GM13977 (cell line): ENCODE data around the gene UQCRHL.
"Not testable (repeated sequence)": the region's sequence is repeated elsewhere in the genome, so short reads cannot be mapped to it uniquely, and the experiment has no call there.

ENCODE experiments used
- DNase-seq: peaks from one replicate; pipeline ENCODE4 v3.0.0; 2012; ENCODE audit warnings: low spot score
- in situ Hi-C: fragments of 300-500 bp; cut with MboI; formaldehyde crosslinking; loops from one replicate; pipeline ENCODE4 v1.12.0; 2022; ENCODE audit warnings: low sequenced_read_pairs, low pct_unique_long_range_greater_than_20kb, mixed read lengths, inconsistent platforms; ENCODE audit not compliant: unreplicated experiment
- TF ChIP-seq, protein P1 (sequence below): IDR thresholded peaks from 2 replicates; pipeline ENCODE4 v1.5.1; 2012; ENCODE audit warnings: mild to moderate bottlenecking, control low read depth; ENCODE audit not compliant: insufficient read depth; ENCODE audit errors: extremely low read depth, missing control alignments

UQCRHL gene

DNA sequence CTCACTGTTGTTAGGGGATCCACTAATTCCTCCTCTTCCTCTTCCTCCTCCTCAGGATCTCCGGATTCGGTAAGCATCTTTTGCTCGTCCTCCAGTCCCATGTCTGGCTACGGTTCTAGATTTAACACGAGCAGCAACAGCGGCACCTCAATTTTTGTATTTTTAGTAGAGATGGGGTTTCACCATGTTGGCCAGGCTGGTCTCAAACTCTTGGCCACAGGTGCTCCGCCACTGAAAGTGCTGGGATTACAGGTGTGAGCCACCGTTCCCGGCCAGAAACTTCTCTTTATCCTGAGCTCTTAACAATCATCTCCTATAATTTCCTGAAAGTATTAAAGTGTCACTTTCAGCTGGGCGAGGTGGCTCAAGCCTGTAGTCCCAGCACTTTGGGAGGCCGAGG lies at the start of gene UQCRHL:
TSS of gene UQCRHL (minus strand) at position 101 of the 400 bp plus-strand sequence. CDS start at position 101, 0 bp downstream.
- in situ Hi-C loops, DNase-seq: not testable (repeated sequence)

DNA sequence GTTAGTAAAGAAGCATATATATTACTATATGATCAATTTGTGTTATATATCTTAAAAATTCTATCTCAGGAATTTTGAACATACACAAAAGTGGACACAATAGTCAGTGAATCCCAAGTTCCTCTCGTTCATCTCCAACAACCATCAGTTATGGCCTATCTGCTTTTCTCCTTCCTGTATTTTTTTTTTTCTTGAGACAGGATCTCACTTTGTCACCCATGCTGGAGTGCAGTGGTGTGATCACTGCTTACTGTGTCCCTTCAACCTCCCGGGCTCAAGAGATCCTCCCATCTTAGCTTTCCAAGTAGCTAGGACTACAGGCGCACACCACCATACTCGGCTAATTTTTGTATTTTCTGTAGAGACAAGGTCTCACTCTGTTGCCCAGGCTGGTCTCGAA lies 49.4 kb upstream of the UQCRHL start:
- DNase-seq, result no peak
- TF ChIP-seq, protein P1, sequence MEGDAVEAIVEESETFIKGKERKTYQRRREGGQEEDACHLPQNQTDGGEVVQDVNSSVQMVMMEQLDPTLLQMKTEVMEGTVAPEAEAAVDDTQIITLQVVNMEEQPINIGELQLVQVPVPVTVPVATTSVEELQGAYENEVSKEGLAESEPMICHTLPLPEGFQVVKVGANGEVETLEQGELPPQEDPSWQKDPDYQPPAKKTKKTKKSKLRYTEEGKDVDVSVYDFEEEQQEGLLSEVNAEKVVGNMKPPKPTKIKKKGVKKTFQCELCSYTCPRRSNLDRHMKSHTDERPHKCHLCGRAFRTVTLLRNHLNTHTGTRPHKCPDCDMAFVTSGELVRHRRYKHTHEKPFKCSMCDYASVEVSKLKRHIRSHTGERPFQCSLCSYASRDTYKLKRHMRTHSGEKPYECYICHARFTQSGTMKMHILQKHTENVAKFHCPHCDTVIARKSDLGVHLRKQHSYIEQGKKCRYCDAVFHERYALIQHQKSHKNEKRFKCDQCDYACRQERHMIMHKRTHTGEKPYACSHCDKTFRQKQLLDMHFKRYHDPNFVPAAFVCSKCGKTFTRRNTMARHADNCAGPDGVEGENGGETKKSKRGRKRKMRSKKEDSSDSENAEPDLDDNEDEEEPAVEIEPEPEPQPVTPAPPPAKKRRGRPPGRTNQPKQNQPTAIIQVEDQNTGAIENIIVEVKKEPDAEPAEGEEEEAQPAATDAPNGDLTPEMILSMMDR, result no peak
- in situ Hi-C loops, result no loop called here

DNA sequence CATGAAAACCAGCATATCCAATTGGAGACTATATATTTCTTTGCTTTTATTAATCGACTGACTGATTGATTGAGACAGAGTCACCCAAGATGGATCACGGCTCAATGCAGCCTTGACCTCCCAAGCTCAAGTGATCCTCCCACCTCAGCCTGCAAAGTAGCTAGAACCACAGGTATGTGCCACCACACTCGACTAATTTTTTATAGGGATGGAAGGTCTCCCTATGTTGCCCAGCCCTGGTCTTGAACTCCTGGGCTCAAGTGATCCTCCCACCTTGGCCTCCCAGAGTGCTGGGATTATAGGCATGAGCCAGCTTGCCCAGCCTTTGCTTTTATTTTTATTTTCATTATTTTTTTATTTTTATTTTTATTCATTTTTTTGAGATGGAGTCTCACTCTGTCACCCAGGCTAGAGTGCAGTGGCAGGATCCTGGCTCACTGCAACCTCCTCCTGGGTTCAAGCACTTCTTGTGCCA lies 45.4 kb upstream of the UQCRHL start:
- no peak for DNase-seq
- in situ Hi-C loops, result no loop called here
- TF ChIP-seq, protein P1, result no peak

DNA sequence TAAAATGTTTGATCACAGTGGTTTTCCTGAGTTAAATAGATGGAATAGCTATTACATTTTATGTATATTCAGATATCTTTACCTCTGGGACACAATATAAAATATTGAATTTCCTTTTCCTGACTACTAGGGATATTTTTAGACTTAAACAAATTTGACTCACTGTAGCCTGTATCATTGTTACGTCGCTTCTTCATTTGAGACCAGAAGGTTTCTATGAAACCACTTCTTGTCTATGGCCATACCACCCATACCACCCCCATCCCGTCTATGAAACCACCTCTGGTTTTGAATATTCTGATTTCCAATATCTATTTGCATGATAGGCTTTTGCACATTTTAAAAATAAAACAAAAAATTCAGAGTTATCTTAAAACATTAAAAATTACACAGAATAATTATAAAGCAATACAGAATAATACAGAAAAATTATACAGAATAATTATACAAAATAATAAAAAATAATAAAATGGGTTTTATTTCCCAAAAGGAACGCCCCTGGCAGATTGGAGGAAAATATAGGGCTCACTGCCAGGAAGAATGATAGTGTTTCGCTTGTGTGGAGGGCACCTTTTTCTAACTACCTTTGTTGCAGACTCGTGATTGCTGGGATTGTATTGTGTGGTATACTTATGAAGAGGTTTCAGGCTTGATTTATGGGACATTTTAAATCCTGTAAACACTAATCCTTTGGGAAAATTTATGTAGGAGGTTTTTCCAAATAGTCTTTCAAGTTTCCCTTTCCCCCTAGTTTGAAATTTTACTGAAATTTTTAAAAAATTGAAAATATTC lies 44.8 kb upstream of the UQCRHL start:
- in situ Hi-C loops, result no loop called here
- no peak for DNase-seq
- TF ChIP-seq, protein P1, result no peak

DNA sequence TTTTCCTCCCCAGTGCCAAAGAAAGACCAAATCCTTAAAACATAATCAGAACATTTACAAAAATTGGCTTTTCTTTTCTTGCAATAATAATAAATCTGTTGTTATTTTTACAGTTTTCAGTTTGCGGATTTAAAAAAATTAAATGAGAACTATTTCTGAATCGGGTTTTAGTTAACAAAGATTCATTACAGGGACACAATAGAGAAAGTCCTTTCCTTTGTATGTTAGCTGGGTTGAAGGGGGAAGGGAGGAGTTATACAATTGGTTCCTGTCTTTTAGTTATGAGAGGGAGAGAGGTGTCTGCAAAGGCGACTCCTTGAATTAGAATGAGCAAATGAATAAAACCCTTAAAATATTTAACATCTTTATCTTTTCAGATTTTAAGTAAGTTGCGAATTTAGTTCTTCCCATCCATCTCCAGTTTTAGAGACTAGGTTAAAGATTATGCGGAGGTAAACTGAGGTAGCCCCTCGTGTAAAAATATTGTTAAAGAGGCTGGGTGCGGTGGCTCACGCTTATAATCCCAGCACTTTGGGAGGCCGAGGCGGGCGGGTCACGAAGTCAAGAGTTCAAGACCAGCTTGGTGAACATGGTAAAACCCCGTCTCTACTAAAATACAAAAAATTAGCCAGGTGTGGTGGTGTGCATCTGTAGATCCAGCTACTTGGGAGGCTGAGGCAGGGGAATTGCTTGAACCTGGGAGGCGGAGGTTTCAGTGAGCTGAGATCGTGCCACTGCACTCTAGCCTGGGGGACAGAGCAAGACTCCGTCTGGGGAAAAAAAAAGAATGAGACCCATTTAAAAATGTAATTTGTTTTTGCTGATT lies 44.0 kb upstream of the UQCRHL start:
- in situ Hi-C loops, result no loop called here
- TF ChIP-seq, protein P1, result no peak
- no peak for DNase-seq

DNA sequence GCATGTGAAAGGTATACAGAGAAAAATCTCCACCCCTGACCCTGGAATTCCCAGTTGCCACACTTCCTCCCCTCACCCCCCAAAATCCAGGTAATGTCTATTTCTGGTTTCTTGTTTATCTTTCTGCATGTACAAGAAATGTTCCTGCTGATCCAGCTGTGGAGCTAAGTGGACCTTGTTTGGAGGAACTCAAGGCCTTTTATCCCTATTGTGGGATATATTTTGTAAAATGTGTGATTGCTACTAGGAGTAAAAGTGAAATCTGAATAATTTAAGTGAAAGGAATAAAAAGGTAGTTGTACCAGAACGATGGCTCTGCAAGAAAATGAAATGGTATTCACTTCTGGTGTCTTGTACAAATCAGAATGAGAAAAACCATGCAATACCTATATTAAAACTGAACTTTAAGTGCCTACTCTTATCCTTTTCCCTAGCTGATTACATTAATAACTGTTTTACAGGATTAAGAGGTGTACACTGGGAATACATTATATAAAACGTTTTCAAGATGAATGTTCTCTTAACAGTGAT lies 43.1 kb upstream of the UQCRHL start:
- no peak for DNase-seq
- in situ Hi-C loops, result no loop called here
- TF ChIP-seq, protein P1, result no peak
